SK-N-SH treated with all-trans-retinoic acid at 6 μM for 48 hours (cell line): ENCODE measurements around the gene MPST.

Experiments used
- POU6F1 ChIP-seq: fragments of 250-450 bp; sonication (Bioruptor Pico); IDR thresholded peaks from 2 replicates; pipeline ENCODE4 v1.8.0; 2021; ENCODE audit warnings: low read depth, mild to moderate bottlenecking, moderate library complexity, borderline replicate concordance
- TCF4 ChIP-seq: fragments of 250-450 bp; sonication (Bioruptor Pico); IDR thresholded peaks from 2 replicates; pipeline ENCODE4 v1.8.0; 2021; ENCODE audit warnings: mild to moderate bottlenecking, moderate library complexity, borderline replicate concordance
- ZFP3 ChIP-seq: fragments of 250-450 bp; sonication (Bioruptor Pico); IDR thresholded peaks from 2 replicates; pipeline ENCODE4 v1.5.0; 2020; ENCODE audit warnings: mild to moderate bottlenecking, moderate library complexity
- TF ChIP-seq, protein P1 (sequence below): fragments of 250-450 bp; sonication (Bioruptor Pico); IDR thresholded peaks from 2 replicates; pipeline ENCODE4 v1.5.0; 2020; ENCODE audit warnings: mild to moderate bottlenecking, moderate library complexity

DNA sequence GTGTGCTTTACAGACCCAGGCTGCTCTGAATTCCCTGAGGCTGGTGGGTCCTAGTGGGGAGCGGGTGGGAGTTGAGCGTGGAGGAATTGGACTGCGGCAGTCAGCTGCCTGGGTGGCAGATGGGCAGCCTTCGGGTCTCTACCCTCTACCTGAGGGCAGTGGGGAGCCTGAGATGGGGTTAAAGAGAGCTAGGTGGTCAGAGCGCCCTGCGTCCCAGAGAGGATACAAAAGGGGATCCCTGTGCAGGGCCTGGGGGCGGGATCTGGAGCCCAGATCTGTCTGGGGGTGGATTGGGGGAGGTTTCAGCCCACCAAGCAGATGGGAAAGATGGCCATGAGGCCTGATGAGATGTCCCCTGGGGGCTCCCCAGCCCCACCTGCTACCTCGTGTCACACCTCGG is 50.2 kb downstream of the MPST start:
- TF ChIP-seq ZFP3 (CRISPR knock-in tag): no peak
- TF ChIP-seq TCF4 (CRISPR knock-in tag): no peak
- no peak for TF ChIP-seq POU6F1
- TF ChIP-seq, protein P1, sequence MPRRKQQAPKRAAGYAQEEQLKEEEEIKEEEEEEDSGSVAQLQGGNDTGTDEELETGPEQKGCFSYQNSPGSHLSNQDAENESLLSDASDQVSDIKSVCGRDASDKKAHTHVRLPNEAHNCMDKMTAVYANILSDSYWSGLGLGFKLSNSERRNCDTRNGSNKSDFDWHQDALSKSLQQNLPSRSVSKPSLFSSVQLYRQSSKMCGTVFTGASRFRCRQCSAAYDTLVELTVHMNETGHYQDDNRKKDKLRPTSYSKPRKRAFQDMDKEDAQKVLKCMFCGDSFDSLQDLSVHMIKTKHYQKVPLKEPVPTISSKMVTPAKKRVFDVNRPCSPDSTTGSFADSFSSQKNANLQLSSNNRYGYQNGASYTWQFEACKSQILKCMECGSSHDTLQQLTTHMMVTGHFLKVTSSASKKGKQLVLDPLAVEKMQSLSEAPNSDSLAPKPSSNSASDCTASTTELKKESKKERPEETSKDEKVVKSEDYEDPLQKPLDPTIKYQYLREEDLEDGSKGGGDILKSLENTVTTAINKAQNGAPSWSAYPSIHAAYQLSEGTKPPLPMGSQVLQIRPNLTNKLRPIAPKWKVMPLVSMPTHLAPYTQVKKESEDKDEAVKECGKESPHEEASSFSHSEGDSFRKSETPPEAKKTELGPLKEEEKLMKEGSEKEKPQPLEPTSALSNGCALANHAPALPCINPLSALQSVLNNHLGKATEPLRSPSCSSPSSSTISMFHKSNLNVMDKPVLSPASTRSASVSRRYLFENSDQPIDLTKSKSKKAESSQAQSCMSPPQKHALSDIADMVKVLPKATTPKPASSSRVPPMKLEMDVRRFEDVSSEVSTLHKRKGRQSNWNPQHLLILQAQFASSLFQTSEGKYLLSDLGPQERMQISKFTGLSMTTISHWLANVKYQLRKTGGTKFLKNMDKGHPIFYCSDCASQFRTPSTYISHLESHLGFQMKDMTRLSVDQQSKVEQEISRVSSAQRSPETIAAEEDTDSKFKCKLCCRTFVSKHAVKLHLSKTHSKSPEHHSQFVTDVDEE (CRISPR knock-in tag): no peak
